ENCODE results near the gene ESPNL. TPM values are rescaled to one million over a fixed set of nuclear protein-coding genes. Genes with fewer than 3 reads are reported as not detected.

ESPNL gene
- total and polyA plus RNA-seq, 7 donors = 0.04 to 0.32 (median 0.16) TPM; not detected in 1

DNA sequence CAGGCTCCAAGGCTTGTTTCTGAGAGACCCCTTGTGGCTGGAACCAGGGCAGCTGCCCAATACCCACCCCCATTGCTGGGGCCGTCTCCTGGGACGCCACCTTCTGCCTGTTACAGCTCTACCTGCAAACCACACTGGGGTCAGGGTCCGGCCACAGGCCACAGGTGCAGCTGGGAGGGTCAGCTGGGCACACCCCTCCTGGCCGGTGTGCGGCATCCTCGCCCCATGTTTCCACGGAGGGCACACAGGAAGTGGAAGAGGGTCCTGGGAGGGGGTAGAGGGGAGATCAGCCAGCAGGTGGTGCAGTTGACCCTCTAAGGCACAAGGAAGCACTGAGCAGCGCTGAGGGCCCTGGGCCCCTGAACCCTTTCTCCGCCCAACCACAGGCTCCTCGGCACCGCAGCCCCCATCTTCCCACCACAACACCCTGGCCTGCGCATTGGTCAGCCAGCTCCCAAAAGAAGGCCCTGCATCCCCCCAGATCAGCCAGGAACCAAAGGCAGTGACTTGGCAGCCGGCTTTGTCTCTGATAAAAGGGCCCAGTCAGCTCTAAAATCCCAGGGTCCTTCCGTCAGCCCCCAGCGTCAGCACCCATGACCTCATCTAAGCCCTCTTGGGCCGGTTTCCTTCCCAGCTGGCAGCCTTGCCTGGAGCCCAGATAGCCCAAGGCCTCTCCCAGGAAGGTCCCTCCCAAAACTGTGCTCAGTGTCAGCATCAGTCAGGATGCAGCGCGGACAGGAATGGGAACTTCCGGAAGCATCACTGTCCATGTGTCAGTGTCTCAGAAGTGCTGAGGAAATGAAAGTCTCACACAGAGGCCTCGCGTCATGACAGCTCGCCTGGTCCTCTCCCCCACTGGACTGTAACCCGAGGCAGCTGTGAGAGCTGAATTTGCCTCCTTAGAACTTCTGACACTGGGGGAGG, 60.3 kb downstream of the ESPNL start:
- H3K9me3 ChIP-seq = no peaks in the 10 kb centered on the region
- intact Hi-C loops (cut with DNase I) = loop anchor here (5.0 kb wide), 1 partner anchor 102 kb away; no protein-coding TSS in a partner anchor
- WGBS, 3 donors = 57 to 66% (median 60%) methylated on average over 23 of the region's 23 CpGs
- ATAC-seq (peak in 2 of 4 donors; percentile 2 to 11), DNase-seq (peak; percentile 17 to 57)
- peaks cover 0 to 28% (median 5%) of the 10 kb centered on the region in 3 donors for H3K27me3 ChIP-seq (ENCODE audit: insufficient read depth in 3 of 3, low read length in 2 of 3)
- H3K4me1 ChIP-seq = peaks cover 11% of the 10 kb centered on the region
- no peak overlapping the region for H3K27ac ChIP-seq
- TF ChIP-seq, protein P1, sequence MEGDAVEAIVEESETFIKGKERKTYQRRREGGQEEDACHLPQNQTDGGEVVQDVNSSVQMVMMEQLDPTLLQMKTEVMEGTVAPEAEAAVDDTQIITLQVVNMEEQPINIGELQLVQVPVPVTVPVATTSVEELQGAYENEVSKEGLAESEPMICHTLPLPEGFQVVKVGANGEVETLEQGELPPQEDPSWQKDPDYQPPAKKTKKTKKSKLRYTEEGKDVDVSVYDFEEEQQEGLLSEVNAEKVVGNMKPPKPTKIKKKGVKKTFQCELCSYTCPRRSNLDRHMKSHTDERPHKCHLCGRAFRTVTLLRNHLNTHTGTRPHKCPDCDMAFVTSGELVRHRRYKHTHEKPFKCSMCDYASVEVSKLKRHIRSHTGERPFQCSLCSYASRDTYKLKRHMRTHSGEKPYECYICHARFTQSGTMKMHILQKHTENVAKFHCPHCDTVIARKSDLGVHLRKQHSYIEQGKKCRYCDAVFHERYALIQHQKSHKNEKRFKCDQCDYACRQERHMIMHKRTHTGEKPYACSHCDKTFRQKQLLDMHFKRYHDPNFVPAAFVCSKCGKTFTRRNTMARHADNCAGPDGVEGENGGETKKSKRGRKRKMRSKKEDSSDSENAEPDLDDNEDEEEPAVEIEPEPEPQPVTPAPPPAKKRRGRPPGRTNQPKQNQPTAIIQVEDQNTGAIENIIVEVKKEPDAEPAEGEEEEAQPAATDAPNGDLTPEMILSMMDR (IDR thresholded peaks at IDR 0.05) = peak; percentile 8
- H3K4me3 ChIP-seq = no peak overlapping the region
- H3K36me3 ChIP-seq (ENCODE audit: insufficient read depth in 1 of 2, low read depth in 1 of 2) = no peaks in the 10 kb centered on the region

GRCh38 chr2:238161291-238162051, 61.3 kb downstream of the ESPNL start:
- 84 to 86% (median 85%) methylated on average over 21 of the region's 21 CpGs for WGBS, 3 donors
- TF ChIP-seq, protein P1 (IDR thresholded peaks at IDR 0.05) = no peak
- intact Hi-C loops (cut with DNase I) = loop anchor here (5.0 kb wide), 1 partner anchor 101 kb away; no protein-coding TSS in a partner anchor
- H3K4me1 ChIP-seq = peaks cover 12% of the 10 kb centered on the region
- ATAC-seq (no peak), DNase-seq (peak in 1 of 2 donors; percentile 49)
- peaks cover 0 to 28% (median 5%) of the 10 kb centered on the region in 3 donors for H3K27me3 ChIP-seq (ENCODE audit: insufficient read depth in 3 of 3, low read length in 2 of 3)
- H3K9me3 ChIP-seq = no peaks in the 10 kb centered on the region
- no peak overlapping the region for H3K4me3 ChIP-seq
- H3K36me3 ChIP-seq (ENCODE audit: insufficient read depth in 1 of 2, low read depth in 1 of 2) = no peaks in the 10 kb centered on the region
- no peak overlapping the region for H3K27ac ChIP-seq

DNA sequence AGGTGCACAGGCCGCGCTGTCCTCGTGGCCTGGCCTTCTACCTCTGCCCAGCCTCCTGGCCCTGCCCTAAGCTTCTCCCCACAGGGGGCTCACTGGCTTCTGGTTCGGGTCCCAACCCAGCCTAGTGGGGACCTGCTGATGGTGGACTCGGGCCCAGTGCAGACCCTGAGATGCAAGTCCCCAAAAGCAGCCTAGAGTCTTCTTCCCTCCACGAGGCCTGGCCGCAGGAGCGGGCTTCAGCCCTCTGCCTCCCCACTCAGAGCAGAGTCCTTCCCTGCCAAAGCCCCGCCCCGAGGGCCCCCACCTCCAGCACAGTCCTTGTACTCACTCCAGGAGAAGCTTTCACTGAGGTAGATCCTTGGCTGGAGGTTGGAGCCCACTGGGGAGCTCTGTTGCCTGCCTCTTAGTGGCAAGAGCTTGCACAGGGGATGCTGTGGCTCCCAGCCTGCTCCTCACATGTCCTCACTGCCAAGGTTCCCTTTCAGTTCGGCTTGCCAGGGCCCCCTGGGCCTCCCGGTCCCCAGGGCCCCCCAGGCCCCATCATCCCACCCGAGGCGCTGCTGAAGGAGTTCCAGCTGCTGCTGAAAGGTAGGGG, 62.2 kb downstream of the ESPNL start:
- WGBS, 3 donors = 80 to 87% (median 81%) methylated on average over 14 of the region's 14 CpGs
- ATAC-seq (no peak), DNase-seq (peak in 1 of 2 donors; percentile 55)
- H3K9me3 ChIP-seq = no peaks in the 10 kb centered on the region
- TF ChIP-seq, protein P1 (IDR thresholded peaks at IDR 0.05) = no peak
- peaks cover 0 to 28% (median 5%) of the 10 kb centered on the region in 3 donors for H3K27me3 ChIP-seq (ENCODE audit: insufficient read depth in 3 of 3, low read length in 2 of 3)
- peaks cover 0 to 2% of the 10 kb centered on the region in 2 donors for H3K36me3 ChIP-seq (ENCODE audit: insufficient read depth in 1 of 2, low read depth in 1 of 2)
- peaks cover 12% of the 10 kb centered on the region for H3K4me1 ChIP-seq
- H3K4me3 ChIP-seq = no peak overlapping the region
- no peak overlapping the region for H3K27ac ChIP-seq
- intact Hi-C loops (cut with DNase I) = loop anchor here (5.0 kb wide), 1 partner anchor 100 kb away; no protein-coding TSS in a partner anchor

- H3K36me3 ChIP-seq (ENCODE audit: insufficient read depth in 1 of 2, low read depth in 1 of 2) = peaks cover 0 to 8% of the 10 kb centered on the region in 2 donors
- no peak overlapping the region for H3K4me3 ChIP-seq
- ATAC-seq (no peak), DNase-seq (peak in 1 of 2 donors; percentile 13)
- TF ChIP-seq, protein P1 (IDR thresholded peaks at IDR 0.05) = no peak
- H3K9me3 ChIP-seq = no peaks in the 10 kb centered on the region
- intact Hi-C loops (cut with DNase I) = loop anchor here (5.0 kb wide), 1 partner anchor 99 kb away; no protein-coding TSS in a partner anchor
- H3K27ac ChIP-seq = no peak overlapping the region
- H3K4me1 ChIP-seq = peaks cover 12% of the 10 kb centered on the region
- H3K27me3 ChIP-seq (ENCODE audit: insufficient read depth in 3 of 3, low read length in 2 of 3) = peaks cover 0 to 27% (median 5%) of the 10 kb centered on the region in 3 donors
- 61 to 72% (median 70%) methylated on average over 15 of the region's 15 CpGs for WGBS, 3 donors
These were observed 62.8 kb downstream of the ESPNL start for GRCh38 chr2:238162846-238163441.

Measured in psoas muscle (tissue), 8 donors.